C4-2B (cell line): ENCODE measurements around the gene MTUS2.
"Not testable (repeated sequence)": the region's sequence is repeated elsewhere in the genome, so short reads cannot be mapped to it uniquely, and the experiment has no call there.

ENCODE experiments used
- ZFX ChIP-seq: fragments of 450-650 bp; IDR thresholded peaks from 2 replicates; pipeline ENCODE4 v1.6.1; 2017
- TF ChIP-seq, protein P1 (sequence below): fragments of 450-650 bp; conservative IDR thresholded peaks from 2 replicates; pipeline ENCODE4 v1.5.1; 2017; ENCODE audit warnings: mild to moderate bottlenecking

DNA sequence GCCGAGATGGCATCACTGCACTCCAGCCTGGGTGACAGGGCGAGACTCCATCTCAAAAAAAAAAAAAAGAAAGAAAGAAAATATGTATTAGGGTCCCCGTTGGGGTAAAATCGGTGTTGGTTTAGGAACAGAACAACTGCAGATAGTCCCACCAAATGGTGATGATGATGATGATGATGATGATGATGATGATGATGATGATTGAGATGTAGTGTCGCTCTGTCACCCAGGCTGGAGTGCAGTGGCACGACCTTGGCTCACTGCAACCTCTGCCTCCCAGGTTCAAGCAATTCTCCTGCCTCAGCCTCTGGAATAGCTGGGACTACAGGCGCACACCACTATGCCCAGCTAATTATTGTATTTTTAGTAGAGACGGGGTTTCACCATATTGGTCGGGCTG, 570.5 kb downstream of the MTUS2 start:
- TF ChIP-seq ZFX = not testable (repeated sequence)
- TF ChIP-seq, protein P1, sequence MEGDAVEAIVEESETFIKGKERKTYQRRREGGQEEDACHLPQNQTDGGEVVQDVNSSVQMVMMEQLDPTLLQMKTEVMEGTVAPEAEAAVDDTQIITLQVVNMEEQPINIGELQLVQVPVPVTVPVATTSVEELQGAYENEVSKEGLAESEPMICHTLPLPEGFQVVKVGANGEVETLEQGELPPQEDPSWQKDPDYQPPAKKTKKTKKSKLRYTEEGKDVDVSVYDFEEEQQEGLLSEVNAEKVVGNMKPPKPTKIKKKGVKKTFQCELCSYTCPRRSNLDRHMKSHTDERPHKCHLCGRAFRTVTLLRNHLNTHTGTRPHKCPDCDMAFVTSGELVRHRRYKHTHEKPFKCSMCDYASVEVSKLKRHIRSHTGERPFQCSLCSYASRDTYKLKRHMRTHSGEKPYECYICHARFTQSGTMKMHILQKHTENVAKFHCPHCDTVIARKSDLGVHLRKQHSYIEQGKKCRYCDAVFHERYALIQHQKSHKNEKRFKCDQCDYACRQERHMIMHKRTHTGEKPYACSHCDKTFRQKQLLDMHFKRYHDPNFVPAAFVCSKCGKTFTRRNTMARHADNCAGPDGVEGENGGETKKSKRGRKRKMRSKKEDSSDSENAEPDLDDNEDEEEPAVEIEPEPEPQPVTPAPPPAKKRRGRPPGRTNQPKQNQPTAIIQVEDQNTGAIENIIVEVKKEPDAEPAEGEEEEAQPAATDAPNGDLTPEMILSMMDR = not testable (repeated sequence)
